T-helper 1 cell (primary cell): ENCODE results near the gene KRTAP1-5.
"Not testable (repeated sequence)": the region's sequence is repeated elsewhere in the genome, so short reads cannot be mapped to it uniquely, and the experiment has no call there.

Source experiments
- DNase-seq, 5 donors: peaks; one replicate each; pipeline ENCODE4 v3.0.0-alpha.2; 2012 to 2020

The KRTAP1-5 gene

DNA sequence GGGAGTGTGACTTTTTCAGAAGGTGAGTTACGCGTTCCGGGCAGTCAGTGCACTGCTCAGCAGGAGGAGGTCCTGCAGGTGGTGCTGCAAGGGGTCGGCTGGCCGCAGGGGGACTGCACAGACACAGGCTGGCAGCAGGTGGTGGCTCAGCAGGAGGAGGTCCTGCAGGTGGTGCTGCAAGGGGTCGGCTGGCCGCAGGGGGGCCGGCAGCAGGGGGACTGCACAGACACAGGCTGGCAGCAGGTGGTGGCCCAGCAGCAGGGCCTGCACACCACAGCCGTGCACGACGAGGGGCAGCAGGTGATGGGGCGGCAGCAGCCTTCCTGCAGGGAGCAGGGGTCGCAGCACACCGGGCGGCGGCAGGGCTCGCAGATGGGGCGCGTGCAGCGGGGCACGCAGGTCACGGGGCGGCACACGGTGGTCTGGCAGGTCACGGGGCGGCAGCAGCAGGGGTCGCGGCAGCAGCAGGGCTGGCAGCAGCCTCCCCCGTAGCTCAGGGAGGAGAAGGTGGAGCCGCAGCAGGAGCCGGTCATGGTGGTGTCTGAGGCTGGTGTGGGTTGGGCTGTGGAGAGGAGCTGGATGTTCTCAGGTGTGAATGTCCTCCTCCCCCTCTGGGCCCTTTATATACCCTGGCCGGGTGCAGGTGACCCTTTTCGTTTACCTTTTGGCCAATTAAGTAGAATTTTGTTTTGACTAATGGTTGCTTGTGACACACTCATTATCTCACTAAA lies 19.9 kb upstream of the KRTAP1-5 start, which contains the start of gene KRTAP2-1:
Gene KRTAP2-1, minus strand, starts transcription at position 582 of the 731 bp plus-strand sequence. Its CDS starts 49 bp downstream, at position 533.
- not testable (repeated sequence) for DNase-seq

GRCh38 chr17:41042953-41043352 lies 15.9 kb upstream of the KRTAP1-5 start:
- DNase-seq = no peak

DNA sequence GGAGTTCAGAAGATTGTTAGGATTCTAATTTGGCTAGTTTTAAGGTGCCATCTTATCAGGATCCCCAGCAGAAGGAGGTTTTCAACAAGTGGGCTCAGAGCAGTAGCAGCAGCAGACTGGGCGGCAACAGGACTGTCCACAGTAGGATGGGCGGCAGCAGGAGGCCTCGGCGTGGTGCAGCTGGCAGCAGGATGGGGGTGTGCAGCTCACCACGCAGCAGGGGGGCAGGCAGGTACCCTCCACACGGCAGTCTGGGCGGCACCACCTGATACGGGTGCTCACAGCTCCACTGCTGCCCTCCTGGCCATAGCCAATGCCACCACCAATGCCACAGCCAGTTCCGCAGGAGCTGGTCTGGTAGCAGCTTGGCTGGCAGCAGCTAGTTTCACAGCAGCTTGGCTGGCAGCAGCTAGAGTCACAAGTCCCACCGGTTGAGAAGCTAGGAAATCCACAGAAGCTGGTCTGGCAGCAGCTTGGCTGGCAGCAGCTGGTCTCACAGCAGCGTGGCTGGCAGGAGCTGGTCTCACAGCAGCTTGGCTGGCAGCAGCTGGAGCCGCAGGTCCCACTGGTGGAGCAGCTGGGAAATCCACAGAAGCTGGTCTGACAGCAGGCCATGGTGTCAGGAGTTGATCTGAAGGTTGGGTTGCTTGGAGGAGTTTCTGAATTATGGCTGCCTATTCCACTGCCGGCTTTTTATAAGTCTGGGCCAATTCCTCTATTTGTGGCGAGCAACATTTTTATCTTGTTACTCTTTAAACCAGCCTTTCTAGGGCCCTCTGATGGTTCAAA lies 14.0 kb upstream of the KRTAP1-5 start, which contains the start of gene KRTAP1-1:
Gene KRTAP1-1, minus strand, starts transcription at position 668 of the 789 bp plus-strand sequence. Its CDS starts 53 bp downstream, at position 615.
- not testable (repeated sequence) for DNase-seq

DNA sequence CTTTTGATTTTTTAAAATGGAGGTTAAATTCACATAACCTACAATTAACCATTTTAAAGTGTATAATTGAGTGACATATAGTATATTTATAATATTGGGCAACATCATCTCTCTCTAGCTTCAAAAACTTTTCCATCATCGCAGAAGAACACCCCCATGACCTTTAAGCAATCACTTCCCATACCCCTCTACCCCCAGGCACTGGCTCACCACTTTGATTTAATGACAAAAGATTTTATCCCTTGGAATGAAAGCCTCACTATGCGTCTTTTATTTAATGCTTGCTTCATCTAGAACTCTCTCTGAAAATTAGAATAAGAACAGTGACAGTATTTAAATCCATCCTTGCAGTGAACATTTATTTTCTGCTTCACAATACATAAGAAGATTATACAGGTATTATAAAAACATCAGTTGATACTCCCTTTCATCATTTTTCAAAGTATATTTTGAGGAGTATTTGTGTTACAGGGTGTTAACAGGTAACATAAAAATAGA lies 10.9 kb upstream of the KRTAP1-5 start:
- DNase-seq = no peak

- not testable (repeated sequence) for DNase-seq
Measured at GRCh38 chr17:41034346-41034935, 7.4 kb upstream of the KRTAP1-5 start, which contains the start of gene KRTAP1-3. TSS of gene KRTAP1-3 (minus strand) at chr17:41034874. CDS start at chr17:41034821, 53 bp downstream.

GRCh38 chr17:41029633-41030245 lies 2.7 kb upstream of the KRTAP1-5 start, which contains the start of gene KRTAP1-4:
TSS of gene KRTAP1-4 (minus strand) at chr17:41030195. CDS start at chr17:41030078, 117 bp downstream.
- DNase-seq = no peak

DNA sequence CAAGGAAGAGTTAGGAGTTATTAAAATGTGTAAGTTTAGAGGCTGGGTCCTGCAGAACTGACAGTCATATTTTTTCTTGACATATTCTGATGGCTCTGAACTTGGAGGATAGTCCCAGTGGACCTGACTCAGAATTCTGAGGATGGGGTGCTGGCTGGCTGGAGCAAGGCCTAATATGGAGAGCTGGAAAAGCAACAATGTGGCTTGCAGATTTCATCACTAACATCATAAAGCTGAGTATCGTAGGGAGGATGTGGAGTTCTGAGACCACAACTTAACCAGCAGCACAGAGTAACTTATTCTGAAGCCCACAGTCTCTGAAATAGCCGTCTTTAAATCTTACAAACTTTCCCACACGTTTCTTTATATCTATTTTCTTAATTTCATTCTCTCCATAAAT lies 2.3 kb downstream of the KRTAP1-5 start:
- no peak for DNase-seq

DNA sequence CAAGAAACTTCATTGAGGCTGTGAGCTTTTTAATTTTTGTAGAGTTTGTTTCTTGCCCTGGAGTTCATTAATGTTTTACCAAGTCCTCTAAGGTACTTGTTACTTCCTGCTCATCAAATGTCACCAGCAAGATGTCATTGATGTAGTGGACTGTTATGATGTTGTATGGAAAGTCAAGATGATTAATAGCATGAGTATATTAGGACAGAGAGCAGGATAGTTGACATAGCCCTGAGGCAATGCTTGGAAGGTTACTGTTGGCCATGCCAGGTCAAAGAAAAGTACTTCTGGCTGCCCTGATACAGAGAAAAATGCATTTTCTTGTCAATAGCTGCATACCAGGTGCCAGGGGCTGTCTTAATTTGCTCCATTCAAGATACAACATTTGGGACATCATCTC lies 6.7 kb downstream of the KRTAP1-5 start:
- DNase-seq = no peak

DNA sequence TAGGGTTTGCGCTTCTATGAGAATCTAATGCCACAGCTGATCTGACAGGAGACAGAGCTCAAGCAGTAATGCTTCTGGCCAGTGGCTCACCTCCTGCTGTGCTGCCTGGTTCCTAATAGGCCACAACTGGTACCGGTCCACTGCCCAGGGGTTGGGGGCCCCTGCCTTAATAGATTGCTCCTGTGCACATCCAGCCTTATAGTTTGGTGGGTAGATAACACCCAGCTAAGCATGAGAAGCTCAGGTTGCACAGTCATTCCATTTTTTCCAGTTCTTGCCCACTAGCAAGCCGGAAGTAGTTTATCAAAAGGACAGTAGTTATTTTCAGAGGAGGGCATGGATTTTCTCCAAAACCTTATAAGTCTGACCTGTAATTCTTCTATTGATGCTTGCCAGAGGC lies 7.6 kb downstream of the KRTAP1-5 start:
- DNase-seq = no peak

- DNase-seq = no peak
Measured at GRCh38 chr17:41018541-41018940, 8.5 kb downstream of the KRTAP1-5 start.

- no peak for DNase-seq
Measured at GRCh38 chr17:41016578-41017215, 10.3 kb downstream of the KRTAP1-5 start.

DNA sequence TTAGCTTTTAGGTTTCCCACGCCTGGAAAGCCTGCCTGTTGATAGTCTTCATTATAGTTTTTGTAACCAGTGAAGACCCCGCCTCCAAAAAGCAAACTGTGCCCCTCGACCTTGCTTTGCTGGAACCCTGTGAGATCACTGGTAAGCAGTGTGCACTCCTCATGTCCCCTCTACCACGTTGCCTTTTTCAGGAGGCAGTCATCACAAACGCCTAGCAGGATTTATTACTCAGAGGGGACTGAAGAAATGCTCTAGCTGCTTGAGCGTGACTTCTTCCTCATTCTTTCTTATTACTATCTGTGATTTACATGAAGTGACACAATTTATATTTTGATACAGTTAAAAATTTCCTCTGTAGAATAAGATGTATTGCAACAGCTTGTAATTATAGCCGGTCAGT lies 11.6 kb downstream of the KRTAP1-5 start:
- DNase-seq = no peak

DNA sequence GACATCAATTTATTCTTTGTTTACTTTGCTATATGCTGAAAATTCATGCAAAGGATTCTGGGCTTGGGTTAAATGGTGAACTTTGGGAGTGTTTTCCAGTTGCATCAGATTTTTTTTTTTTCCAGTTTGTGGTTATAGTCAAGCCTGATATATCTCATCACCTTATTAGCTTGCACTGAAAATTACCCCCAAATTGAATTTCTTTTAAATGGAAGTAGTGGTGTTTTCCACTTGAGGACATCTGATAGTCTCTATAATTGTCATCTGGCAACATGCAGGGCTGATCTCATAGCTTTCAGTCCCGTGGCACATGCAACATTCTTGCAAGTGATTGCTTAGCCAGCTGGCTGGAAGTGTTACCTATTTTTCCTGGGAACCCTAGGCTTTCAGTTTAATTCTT lies 13.4 kb downstream of the KRTAP1-5 start:
- no peak for DNase-seq

DNA sequence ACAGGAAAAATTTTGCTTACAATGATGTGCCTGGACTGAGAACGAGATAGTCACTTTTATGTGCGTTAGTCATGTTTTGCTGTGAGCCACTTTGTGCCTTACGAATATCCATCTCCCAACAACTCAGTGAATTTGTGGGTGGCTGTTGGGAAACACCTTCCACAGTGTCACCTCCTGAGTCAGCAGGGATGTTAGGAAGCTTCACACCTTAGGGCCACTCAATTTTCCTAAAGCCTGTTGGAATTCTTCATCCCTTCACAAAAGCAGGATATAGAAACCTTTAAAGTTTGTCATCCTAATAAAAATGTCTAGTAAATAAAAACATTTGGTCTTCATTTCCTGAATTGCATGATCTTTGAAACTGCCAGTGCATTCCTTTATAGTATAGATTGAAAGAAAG lies 13.8 kb downstream of the KRTAP1-5 start:
- no peak for DNase-seq

DNA sequence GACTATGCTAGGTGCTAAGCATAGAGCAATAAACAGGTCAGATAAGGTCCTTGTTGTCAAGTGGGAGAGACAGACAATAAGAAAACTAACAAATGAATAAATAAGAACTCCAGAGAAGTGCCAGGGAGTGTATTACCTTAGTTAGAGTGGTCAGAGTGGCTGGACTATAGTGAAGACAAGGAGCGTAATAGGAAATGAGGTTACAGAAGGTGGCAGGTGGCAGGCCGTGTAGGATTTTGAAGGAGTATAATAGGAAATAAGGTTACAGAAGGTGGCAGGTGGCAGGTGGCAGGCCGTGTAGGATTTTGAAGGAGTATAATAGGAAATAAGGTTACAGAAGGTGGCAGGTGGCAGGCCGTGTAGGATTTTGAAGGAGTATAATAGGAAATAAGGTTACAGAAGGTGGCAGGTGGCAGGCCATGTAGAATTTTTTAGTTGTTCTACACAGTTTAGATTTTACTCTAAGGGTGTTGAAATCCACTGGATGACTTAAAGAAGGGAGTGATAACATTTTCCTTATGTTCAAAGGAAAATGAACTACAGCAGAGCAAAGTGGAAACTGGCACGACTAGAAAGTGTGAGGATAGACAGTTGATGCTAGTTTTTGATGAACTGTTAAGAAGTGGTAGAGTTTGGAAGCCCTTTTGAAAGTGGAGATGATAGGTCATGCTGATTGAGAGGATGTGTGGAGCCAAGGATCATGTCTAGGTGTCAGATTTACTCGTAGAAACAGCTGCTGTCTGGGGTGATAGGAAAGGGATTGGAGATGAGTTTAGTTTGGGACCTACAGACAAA lies 14.5 kb downstream of the KRTAP1-5 start:
- no peak for DNase-seq

DNA sequence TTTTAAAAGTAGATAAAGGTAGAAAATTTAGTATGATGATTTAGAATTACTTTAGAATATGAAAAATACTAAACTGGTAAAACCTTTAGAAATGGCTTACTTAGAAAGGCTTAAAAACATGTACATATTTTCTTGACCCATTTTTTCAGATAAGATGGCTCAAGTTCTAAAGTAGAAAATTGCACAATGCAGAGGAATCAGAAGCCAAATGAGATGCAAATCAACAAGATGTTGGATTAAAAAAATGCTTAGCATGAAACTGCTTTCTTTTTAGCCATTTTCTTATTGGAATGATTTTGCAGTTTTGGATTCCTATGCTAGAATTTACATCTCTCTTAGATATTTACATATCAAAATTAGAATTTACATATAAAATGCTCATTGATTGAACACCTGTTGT lies 16.6 kb downstream of the KRTAP1-5 start:
- no peak for DNase-seq

- no peak for DNase-seq
Measured at GRCh38 chr17:41009936-41010335, 17.1 kb downstream of the KRTAP1-5 start.

GRCh38 chr17:41009301-41009760 lies 17.7 kb downstream of the KRTAP1-5 start:
- no peak for DNase-seq

DNA sequence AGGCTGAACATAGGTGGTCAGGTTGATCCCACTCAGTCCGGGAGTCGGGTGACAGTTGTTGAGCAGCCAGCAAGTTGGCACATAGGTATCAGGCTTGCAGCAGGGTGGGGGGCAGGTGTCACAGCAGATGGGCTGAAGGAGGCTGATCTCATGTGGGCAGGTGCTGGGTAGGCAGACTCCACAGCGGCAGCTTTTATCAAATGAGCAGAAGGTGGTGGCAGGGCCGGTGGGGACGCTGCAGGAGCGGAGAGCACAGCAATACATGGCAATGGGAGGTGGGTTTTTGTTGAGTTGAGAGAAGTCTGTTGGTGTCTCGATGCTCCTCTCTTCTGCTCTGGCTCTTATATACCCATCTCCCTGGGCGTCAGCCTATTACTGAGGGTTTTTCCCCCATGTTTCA lies 18.2 kb downstream of the KRTAP1-5 start, which contains the start of gene KRTAP3-1:
Gene KRTAP3-1, minus strand, starts transcription at position 318 of the 400 bp plus-strand sequence. Its CDS starts 54 bp downstream, at position 264.
- no peak for DNase-seq

GRCh38 chr17:41004397-41004796 lies 22.6 kb downstream of the KRTAP1-5 start:
- DNase-seq = no peak

- no peak for DNase-seq
Measured at GRCh38 chr17:41003926-41004325, 23.1 kb downstream of the KRTAP1-5 start.
